Measurements from ENCODE around the gene BRD4.

The BRD4 gene

GRCh38 chr19:15256708-15257331 is 75.5 kb downstream of the BRD4 start:
- TF ChIP-seq CTCF (IDR thresholded peaks at IDR 0.05): no peak
- Histone ChIP-seq H3K27ac (peak overlapping the region in 1 of 2 donors; percentile 39), H3K4me3 (no peak overlapping the region)
- DNase-seq (ENCODE audit: low spot score): no peak

GRCh38 chr19:15255359-15255990 is 76.9 kb downstream of the BRD4 start:
- H3K4me3 ChIP-seq: no peak overlapping the region
- DNase-seq (ENCODE audit: low spot score): no peak
- H3K27ac ChIP-seq: no peak overlapping the region
- no peak for TF ChIP-seq CTCF (IDR thresholded peaks at IDR 0.05)

GRCh38 chr19:15254547-15254946 is 77.8 kb downstream of the BRD4 start:
- no peak for TF ChIP-seq CTCF (IDR thresholded peaks at IDR 0.05)
- Histone ChIP-seq H3K27ac (peak overlapping the region; percentile 99), H3K4me3 (no peak overlapping the region)
- no peak for DNase-seq (ENCODE audit: low spot score)

GRCh38 chr19:15253513-15253912 is 78.8 kb downstream of the BRD4 start:
- no peak for DNase-seq (ENCODE audit: low spot score)
- TF ChIP-seq CTCF (IDR thresholded peaks at IDR 0.05): no peak
- peak overlapping the region; percentile 99 for H3K27ac ChIP-seq
- H3K4me3 ChIP-seq: no peak overlapping the region

- peak overlapping the region; percentile 63 for H3K4me3 ChIP-seq
- no peak for DNase-seq (ENCODE audit: low spot score)
- peak overlapping the region; percentile 99 for H3K27ac ChIP-seq
- TF ChIP-seq CTCF (IDR thresholded peaks at IDR 0.05): no peak
These were observed 79.3 kb downstream of the BRD4 start for GRCh38 chr19:15253061-15253460.

- peak; percentile 58 for TF ChIP-seq CTCF (IDR thresholded peaks at IDR 0.05)
- peak overlapping the region; percentile 99 for H3K27ac ChIP-seq
- H3K4me3 ChIP-seq: peak overlapping the region; percentile 63
- DNase-seq (ENCODE audit: low spot score): peak; percentile 89
These were observed 79.8 kb downstream of the BRD4 start for GRCh38 chr19:15252398-15253018.

Measured in coronary artery (tissue), 2 donors.